Progenitor cell of endocrine pancreas (in vitro differentiated cells): ENCODE results near the gene IP6K1. TPM values are rescaled to one million over a fixed set of nuclear protein-coding genes. Genes with fewer than 3 reads are reported as not detected.
"Not testable (repeated sequence)": the region's sequence is repeated elsewhere in the genome, so short reads cannot be mapped to it uniquely, and the experiment has no call there.

Experiments used
- DNase-seq: peaks from one replicate; pipeline ENCODE4 v3.0.0; 2021; ENCODE audit warnings: low spot score; ENCODE audit not compliant: unreplicated experiment
- H3K27ac Mint-ChIP-seq: 2 replicates; pipeline ENCODE4 v1.8.0; 2021; ENCODE audit warnings: mild to moderate bottlenecking, moderate library complexity, mixed read lengths
- H3K27me3 Mint-ChIP-seq: 2 replicates; pipeline ENCODE4 v1.8.0; 2021; ENCODE audit warnings: mixed read lengths
- H3K36me3 Mint-ChIP-seq: 2 replicates; pipeline ENCODE4 v1.8.0; 2022; ENCODE audit warnings: mixed read lengths; ENCODE audit not compliant: insufficient read depth
- H3K4me1 Mint-ChIP-seq: 2 replicates; pipeline ENCODE4 v1.8.0; 2021; ENCODE audit warnings: low read depth, mixed read lengths
- H3K4me3 Mint-ChIP-seq: 2 replicates; pipeline ENCODE4 v1.8.0; 2021; ENCODE audit warnings: low read depth, mild to moderate bottlenecking, moderate library complexity, mixed read lengths
- H3K9me3 Mint-ChIP-seq: 2 replicates; pipeline ENCODE4 v1.8.0; 2021; ENCODE audit warnings: low read depth, mixed read lengths
- CTCF ChIP-seq: fragments of 200-600 bp; sonication (generic); IDR thresholded peaks from one replicate; pipeline ENCODE4 v1.5.0; 2021; ENCODE audit warnings: antibody characterized with exemption, mild to moderate bottlenecking; ENCODE audit not compliant: unreplicated experiment
- total RNA-seq: library from RNA; stranded (reverse); gene quantifications from 2 replicates; pipeline ENCODE4 v1.2.1, GENCODE V29; 2021

The IP6K1 gene
- total RNA-seq, 1 donor from 2014 or later, result 46.3 TPM

- no peak for DNase-seq
- no peak for TF ChIP-seq CTCF
- Mint-ChIP-seq H3K36me3 (peaks cover 7% of the 10 kb centered on the region), H3K27ac (no peak overlapping the region), H3K4me1 (peaks cover 2% of the 10 kb centered on the region), H3K27me3 (no peaks in the 10 kb centered on the region), H3K9me3 (no peaks in the 10 kb centered on the region), H3K4me3 (no peak overlapping the region)
Observed at GRCh38 chr3:49779358-49780079, 6.8 kb downstream of the IP6K1 start.

- not testable (repeated sequence) for DNase-seq, H3K4me1 Mint-ChIP-seq, H3K27ac Mint-ChIP-seq, H3K36me3 Mint-ChIP-seq, H3K27me3 Mint-ChIP-seq, H3K4me3 Mint-ChIP-seq, H3K9me3 Mint-ChIP-seq
Observed at GRCh38 chr3:49776101-49776500, 10.2 kb downstream of the IP6K1 start.

- Mint-ChIP-seq H3K27me3 (no peaks in the 10 kb centered on the region), H3K4me1 (no peaks in the 10 kb centered on the region), H3K27ac (no peak overlapping the region), H3K4me3 (no peak overlapping the region), H3K9me3 (no peaks in the 10 kb centered on the region), H3K36me3 (peaks cover 6% of the 10 kb centered on the region)
- no peak for DNase-seq
- no peak for TF ChIP-seq CTCF
Observed at GRCh38 chr3:49775538-49775937, 10.8 kb downstream of the IP6K1 start.

GRCh38 chr3:49772703-49773102 is 13.6 kb downstream of the IP6K1 start:
- Mint-ChIP-seq H3K27me3 (no peaks in the 10 kb centered on the region), H3K4me1 (no peaks in the 10 kb centered on the region), H3K9me3 (no peaks in the 10 kb centered on the region), H3K36me3 (peaks cover 4% of the 10 kb centered on the region), H3K27ac (no peak overlapping the region), H3K4me3 (no peak overlapping the region)
- no peak for TF ChIP-seq CTCF
- DNase-seq, result no peak

GRCh38 chr3:49771340-49771938 is 14.9 kb downstream of the IP6K1 start:
- Mint-ChIP-seq H3K9me3 (no peaks in the 10 kb centered on the region), H3K36me3 (peaks cover 2% of the 10 kb centered on the region), H3K4me3 (no peak overlapping the region), H3K27me3 (no peaks in the 10 kb centered on the region), H3K4me1 (no peaks in the 10 kb centered on the region), H3K27ac (no peak overlapping the region)
- no peak for TF ChIP-seq CTCF
- no peak for DNase-seq

GRCh38 chr3:49769926-49770325 is 16.4 kb downstream of the IP6K1 start:
- no peak for TF ChIP-seq CTCF
- H3K9me3 Mint-ChIP-seq, result no peaks in the 10 kb centered on the region
- no peaks in the 10 kb centered on the region for H3K4me1 Mint-ChIP-seq
- peaks cover 4% of the 10 kb centered on the region for H3K36me3 Mint-ChIP-seq
- no peak for DNase-seq
- H3K4me3 Mint-ChIP-seq, result no peak overlapping the region
- no peak overlapping the region for H3K27ac Mint-ChIP-seq
- no peaks in the 10 kb centered on the region for H3K27me3 Mint-ChIP-seq
